ENCODE measurements around the gene SLC13A5.

- TF ChIP-seq CTCF (conservative IDR thresholded peaks at IDR 0.05) (no peak), EZH2 (IDR thresholded peaks at IDR 0.05; ENCODE audit: low read depth) (no peak)
These were observed 33.9 kb downstream of the SLC13A5 start for GRCh38 chr17:6679241-6679640.
